SK-N-SH (cell line): ENCODE measurements around the gene DHRS12. TPM values are rescaled to one million over a fixed set of nuclear protein-coding genes. Genes with fewer than 3 reads are reported as not detected.

ENCODE experiments used
- CTCF ChIA-PET: fragments of 300-600, 350-600 bp; formaldehyde crosslinking; extraction: SDS; loops from one replicate; lab custom pipeline; 2021; lab: Yijun Ruan, JAX
- POLR2A ChIA-PET: fragments of 350-600 bp; sonication (Branson Sonifier 250); formaldehyde crosslinking; extraction: SDS; loops from one replicate; lab custom pipeline; 2020; ENCODE audit warnings: antibody characterized with exemption, inconsistent platforms; lab: Yijun Ruan, JAX
- DNase-seq: peaks from one replicate; pipeline ENCODE4 v3.0.0; 2012
- H2AFZ ChIP-seq: fragments of 200-600 bp; sonication (generic); 2 replicates; pipeline ENCODE4 v1.8.1; 2016; ENCODE audit warnings: antibody characterized with exemption, mild to moderate bottlenecking, low read depth
- H3F3A ChIP-seq: fragments of 200-600 bp; sonication (generic); replicated peaks from 2 replicates; pipeline ENCODE3; 2016; ENCODE audit warnings: antibody characterized with exemption, mild to moderate bottlenecking; ENCODE audit not compliant: insufficient read depth
- H3K27ac ChIP-seq, 2 experiments: fragments of 200-500 bp in 1 of 2; fragments of 200-600 bp in 1 of 2; sonication (Bioruptor generic) in 1 of 2; sonication (generic), shearing (Covaris generic) in 1 of 2; 2 replicates each; pipeline versions ENCODE4 v1.5.1 to v1.6.1; 2014 to 2016; ENCODE audit warnings: low read depth in 2 of 2, inconsistent platforms in 1 of 2, low read length in 1 of 2, mild to moderate bottlenecking in 1 of 2, mixed read lengths in 1 of 2
- H3K27me3 ChIP-seq: fragments of 200-600 bp; sonication (generic), shearing (Covaris generic); 2 replicates; pipeline ENCODE4 v1.6.1; 2016; ENCODE audit warnings: mixed run types; ENCODE audit not compliant: insufficient read depth
- H3K36me3 ChIP-seq, 2 experiments: fragments of 200-500 bp in 1 of 2; fragments of 200-600 bp in 1 of 2; sonication (Bioruptor generic) in 1 of 2; sonication (generic) in 1 of 2; replicated peaks in 1 of 2; 2 replicates each; pipeline versions ENCODE3 to v1.5.1; 2014 to 2016; ENCODE audit warnings: low read length in 1 of 2, mild to moderate bottlenecking in 1 of 2; ENCODE audit not compliant: insufficient read depth in 2 of 2, control insufficient read depth in 1 of 2
- H3K4me1 ChIP-seq, 2 experiments: fragments of 200-500 bp in 1 of 2; fragments of 200-600 bp in 1 of 2; sonication (Bioruptor generic) in 1 of 2; sonication (generic), shearing (Covaris generic) in 1 of 2; 2 replicates each; pipeline versions ENCODE4 v1.5.1 to v1.6.1; 2014 to 2016; ENCODE audit warnings: low read depth in 1 of 2, low read length in 1 of 2, mixed run types in 1 of 2; ENCODE audit not compliant: insufficient read depth in 2 of 2, control insufficient read depth in 1 of 2
- H3K4me2 ChIP-seq: fragments of 200-600 bp; sonication (generic), shearing (Covaris generic); 2 replicates; pipeline ENCODE4 v1.6.1; 2017; ENCODE audit warnings: mixed run types
- H3K4me3 ChIP-seq, 2 experiments: fragments of 200-500 bp in 1 of 2; fragments of 200-600 bp in 1 of 2; sonication (Bioruptor generic) in 1 of 2; sonication (generic), shearing (Covaris generic) in 1 of 2; 2 replicates each; pipeline versions ENCODE4 v1.5.1 to v1.8.1; 2014 to 2016; ENCODE audit warnings: low read depth in 2 of 2, inconsistent platforms in 1 of 2, low read length in 1 of 2, mild to moderate bottlenecking in 1 of 2, mixed read lengths in 1 of 2, moderate library complexity in 1 of 2
- H3K79me2 ChIP-seq: fragments of 200-600 bp; sonication (generic); 2 replicates; pipeline ENCODE4 v1.8.1; 2017; ENCODE audit warnings: mild to moderate bottlenecking; ENCODE audit not compliant: insufficient read depth
- H3K9ac ChIP-seq: fragments of 200-600 bp; sonication (generic); 2 replicates; pipeline ENCODE4 v1.6.1; 2017; ENCODE audit warnings: mixed run types
- H3K9me2 ChIP-seq: fragments of 200-600 bp; sonication (generic); 2 replicates; pipeline ENCODE4 v1.6.1; 2017; ENCODE audit warnings: mixed run types
- H3K9me3 ChIP-seq: fragments of 200-600 bp; sonication (generic); 2 replicates; pipeline ENCODE4 v1.6.1; 2017; ENCODE audit warnings: mixed run types, mild to moderate bottlenecking, moderate library complexity
- H4K20me1 ChIP-seq: fragments of 200-600 bp; sonication (generic); 2 replicates; pipeline ENCODE4 v1.6.1; 2017; ENCODE audit warnings: mild to moderate bottlenecking, mixed run types; ENCODE audit not compliant: insufficient read depth
- ELF1 ChIP-seq: IDR thresholded peaks from 2 replicates; pipeline ENCODE4 v1.4.0; 2012
- FOSL2 ChIP-seq: IDR thresholded peaks from 2 replicates; pipeline ENCODE4 v1.4.0; 2012; ENCODE audit warnings: low read depth, mild to moderate bottlenecking, moderate library complexity, borderline replicate concordance
- GABPA ChIP-seq: IDR thresholded peaks from 2 replicates; pipeline ENCODE4 v1.4.0; 2012; ENCODE audit warnings: low read depth, mild to moderate bottlenecking
- GATA2 ChIP-seq: sonication (generic); formaldehyde crosslinking; IDR thresholded peaks from 2 replicates; pipeline ENCODE4 v1.5.0; 2020; ENCODE audit warnings: mild to moderate bottlenecking, missing genetic modification reagents
- MEF2A ChIP-seq: IDR thresholded peaks from 2 replicates; pipeline ENCODE4 v1.4.0; 2012; ENCODE audit warnings: low read depth, borderline replicate concordance
- MXI1 ChIP-seq: IDR thresholded peaks from 2 replicates; pipeline ENCODE4 v1.6.1; 2012; ENCODE audit warnings: mild to moderate bottlenecking, low read depth, low read length, improper control_type of control experiment
- POLR2AphosphoS5 ChIP-seq: IDR thresholded peaks from 2 replicates; pipeline ENCODE4 v1.6.1; 2012; ENCODE audit warnings: low read depth, low read length
- RXRA ChIP-seq: IDR thresholded peaks from 2 replicates; pipeline ENCODE4 v1.4.0; 2012; ENCODE audit warnings: low read depth, mild to moderate bottlenecking, borderline replicate concordance
- SMC3 ChIP-seq: IDR thresholded peaks from 2 replicates; pipeline ENCODE4 v1.6.1; 2012; ENCODE audit warnings: low read depth, low read length, improper control_type of control experiment
- TEAD4 ChIP-seq: IDR thresholded peaks from 2 replicates; pipeline ENCODE4 v1.4.0; 2012; ENCODE audit warnings: mild to moderate bottlenecking, borderline replicate concordance; ENCODE audit not compliant: insufficient read depth
- WGBS: methylation state at CpG from one replicate; pipeline ENCODE4 v1.1.6; 2017; ENCODE audit warnings: low lambda C conversion rate; 5-methylcytosine and 5-hydroxymethylcytosine counted together
- polyA plus RNA-seq, 3 experiments: library from polyadenylated mRNA; depleted of rRNA; stranded (reverse); fragments of >200 nt; gene quantifications; 2 replicates each; pipeline ENCODE4 v1.2.3, GENCODE V29; 2012
- TF ChIP-seq, protein P1 (sequence below): fragments of 200-600 bp; sonication (generic); IDR thresholded peaks from 2 replicates; pipeline ENCODE4 v1.6.1; 2017; ENCODE audit warnings: antibody characterized with exemption, mild to moderate bottlenecking, moderate library complexity
- TF ChIP-seq, protein P2 (sequence below): IDR thresholded peaks from 2 replicates; pipeline ENCODE4 v1.4.0; 2012; ENCODE audit warnings: low read depth
- TF ChIP-seq, protein P3 (sequence below): IDR thresholded peaks from 2 replicates; pipeline ENCODE4; 2012
- TF ChIP-seq, protein P4 (sequence below): IDR thresholded peaks from 2 replicates; pipeline ENCODE4 v1.4.0; 2012; ENCODE audit warnings: low read depth, borderline replicate concordance

The DHRS12 gene
- polyA plus RNA-seq, 1 of the 3 experiments (the other 2 are of a cell fraction): 9.6 TPM

DNA sequence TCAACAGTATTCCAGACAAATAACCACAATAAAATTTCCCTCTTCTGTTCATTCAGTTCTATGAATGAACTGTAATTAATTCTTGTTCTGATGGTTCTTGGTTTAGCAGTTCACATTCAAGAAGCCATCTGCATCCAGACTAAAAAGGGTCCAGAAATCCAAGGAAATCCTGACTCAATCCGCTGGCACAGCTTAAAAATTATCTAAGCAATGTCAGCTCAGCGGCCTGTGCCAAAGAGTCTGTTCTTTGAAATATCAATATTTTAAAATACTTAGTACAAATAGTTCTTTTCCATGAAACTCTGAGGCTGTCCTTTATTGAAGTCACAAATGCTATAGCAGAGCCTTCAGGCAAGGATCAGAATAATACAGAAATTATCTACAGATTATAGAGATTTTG lies 57.2 kb downstream of the DHRS12 start:
- Histone ChIP-seq H3K36me3 (peaks cover 37 to 60% of the 10 kb centered on the region in 2 experiments), H2AFZ (no peak overlapping the region), H3K79me2 (no peaks in the 10 kb centered on the region), H3K4me1 (no peaks in the 10 kb centered on the region; a peak in 1 of 4 replicates), H3K27ac (no peak overlapping the region), H3K27me3 (no peaks in the 10 kb centered on the region), H3K9me3 (peaks cover 7% of the 10 kb centered on the region; the same call in 1 of the 2 replicates), H3F3A (peaks cover 3% of the 10 kb centered on the region), H4K20me1 (no peaks in the 10 kb centered on the region)
- ChIA-PET CTCF (no interaction called here), POLR2A (no interaction called here)
- DNase-seq: no peak
- TF ChIP-seq TEAD4: no peak
- TF ChIP-seq, all 33 proteins: peak for 0
- Histone ChIP-seq H3K4me2 (no peak overlapping the region), H3K9ac (no peak overlapping the region), H3K4me3 (no peak overlapping the region), H3K9me2 (no peaks in the 10 kb centered on the region)
- WGBS: 93% methylated on average over 2 of the region's 2 CpGs

DNA sequence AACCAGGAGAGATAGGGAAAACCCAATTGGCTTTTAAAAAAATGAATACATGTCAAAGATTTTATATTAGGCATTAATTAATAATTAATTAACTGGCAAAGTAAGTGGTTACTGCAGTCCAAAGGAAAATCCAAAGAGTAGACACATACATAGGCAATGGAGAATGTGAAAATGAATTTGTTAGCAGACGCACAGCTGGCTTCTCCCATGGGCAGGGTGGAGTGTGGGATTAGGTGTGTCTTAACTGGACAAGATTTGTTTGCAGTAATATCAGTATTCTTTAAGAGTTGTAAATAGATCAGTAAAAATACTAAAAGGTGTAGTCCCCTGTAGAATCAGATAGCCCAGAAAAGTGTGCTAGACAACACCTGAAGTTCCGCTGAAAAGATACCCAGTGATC lies 58.7 kb downstream of the DHRS12 start:
- WGBS: 96% methylated on average over 2 of the region's 2 CpGs
- Histone ChIP-seq H3K9me3 (peaks cover 7% of the 10 kb centered on the region; the same call in 1 of the 2 replicates), H3K27ac (no peak overlapping the region), H3K9ac (no peak overlapping the region), H4K20me1 (no peaks in the 10 kb centered on the region), H3K36me3 (peaks cover 30 to 51% of the 10 kb centered on the region in 2 experiments), H3F3A (peaks cover 1% of the 10 kb centered on the region), H2AFZ (no peak overlapping the region), H3K4me3 (no peak overlapping the region), H3K4me1 (peaks cover 6 to 7% of the 10 kb centered on the region in 2 experiments), H3K27me3 (no peaks in the 10 kb centered on the region), H3K9me2 (no peaks in the 10 kb centered on the region), H3K79me2 (no peaks in the 10 kb centered on the region), H3K4me2 (no peak overlapping the region)
- TF ChIP-seq GABPA (no peak), SMC3 (no peak), POLR2AphosphoS5 (no peak), MEF2A (no peak), RXRA (no peak), ELF1 (no peak), TEAD4 (no peak), MXI1 (no peak), GATA2 (no peak), FOSL2 (no peak)
- TF ChIP-seq, protein P1, sequence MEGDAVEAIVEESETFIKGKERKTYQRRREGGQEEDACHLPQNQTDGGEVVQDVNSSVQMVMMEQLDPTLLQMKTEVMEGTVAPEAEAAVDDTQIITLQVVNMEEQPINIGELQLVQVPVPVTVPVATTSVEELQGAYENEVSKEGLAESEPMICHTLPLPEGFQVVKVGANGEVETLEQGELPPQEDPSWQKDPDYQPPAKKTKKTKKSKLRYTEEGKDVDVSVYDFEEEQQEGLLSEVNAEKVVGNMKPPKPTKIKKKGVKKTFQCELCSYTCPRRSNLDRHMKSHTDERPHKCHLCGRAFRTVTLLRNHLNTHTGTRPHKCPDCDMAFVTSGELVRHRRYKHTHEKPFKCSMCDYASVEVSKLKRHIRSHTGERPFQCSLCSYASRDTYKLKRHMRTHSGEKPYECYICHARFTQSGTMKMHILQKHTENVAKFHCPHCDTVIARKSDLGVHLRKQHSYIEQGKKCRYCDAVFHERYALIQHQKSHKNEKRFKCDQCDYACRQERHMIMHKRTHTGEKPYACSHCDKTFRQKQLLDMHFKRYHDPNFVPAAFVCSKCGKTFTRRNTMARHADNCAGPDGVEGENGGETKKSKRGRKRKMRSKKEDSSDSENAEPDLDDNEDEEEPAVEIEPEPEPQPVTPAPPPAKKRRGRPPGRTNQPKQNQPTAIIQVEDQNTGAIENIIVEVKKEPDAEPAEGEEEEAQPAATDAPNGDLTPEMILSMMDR: no peak
- TF ChIP-seq, protein P2, sequence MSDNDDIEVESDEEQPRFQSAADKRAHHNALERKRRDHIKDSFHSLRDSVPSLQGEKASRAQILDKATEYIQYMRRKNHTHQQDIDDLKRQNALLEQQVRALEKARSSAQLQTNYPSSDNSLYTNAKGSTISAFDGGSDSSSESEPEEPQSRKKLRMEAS: no peak
- TF ChIP-seq, protein P3, sequence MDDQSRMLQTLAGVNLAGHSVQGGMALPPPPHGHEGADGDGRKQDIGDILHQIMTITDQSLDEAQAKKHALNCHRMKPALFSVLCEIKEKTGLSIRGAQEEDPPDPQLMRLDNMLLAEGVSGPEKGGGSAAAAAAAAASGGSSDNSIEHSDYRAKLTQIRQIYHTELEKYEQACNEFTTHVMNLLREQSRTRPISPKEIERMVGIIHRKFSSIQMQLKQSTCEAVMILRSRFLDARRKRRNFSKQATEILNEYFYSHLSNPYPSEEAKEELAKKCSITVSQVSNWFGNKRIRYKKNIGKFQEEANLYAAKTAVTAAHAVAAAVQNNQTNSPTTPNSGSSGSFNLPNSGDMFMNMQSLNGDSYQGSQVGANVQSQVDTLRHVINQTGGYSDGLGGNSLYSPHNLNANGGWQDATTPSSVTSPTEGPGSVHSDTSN: no peak
- TF ChIP-seq, protein P4, sequence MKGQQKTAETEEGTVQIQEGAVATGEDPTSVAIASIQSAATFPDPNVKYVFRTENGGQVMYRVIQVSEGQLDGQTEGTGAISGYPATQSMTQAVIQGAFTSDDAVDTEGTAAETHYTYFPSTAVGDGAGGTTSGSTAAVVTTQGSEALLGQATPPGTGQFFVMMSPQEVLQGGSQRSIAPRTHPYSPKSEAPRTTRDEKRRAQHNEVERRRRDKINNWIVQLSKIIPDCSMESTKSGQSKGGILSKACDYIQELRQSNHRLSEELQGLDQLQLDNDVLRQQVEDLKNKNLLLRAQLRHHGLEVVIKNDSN: no peak
- DNase-seq: no peak
- ChIA-PET POLR2A (no interaction called here), CTCF (interaction anchor here (1.4 kb wide), 1 partner anchor 53 kb away, joined by 3 read pairs; no protein-coding TSS in a partner anchor)
